A549 (cell line): ENCODE results near the gene RNF166. TPM values are rescaled to one million over a fixed set of nuclear protein-coding genes. Genes with fewer than 3 reads are reported as not detected.
"Not testable (repeated sequence)": the region's sequence is repeated elsewhere in the genome, so short reads cannot be mapped to it uniquely, and the experiment has no call there.

Source experiments
- ATAC-seq, 2 experiments: fragments of 200-7000 bp in 1 of 2; fragments of >200 bp in 1 of 2; cut with Nextera tagmentation in 1 of 2; cut with Tn5 transposase in 1 of 2; 3 replicates each; pipeline versions ENCODE4 v1.8.0 to v1.9.1; 2018 to 2020; ENCODE audit warnings: mild to moderate bottlenecking in 1 of 2, moderate library complexity in 1 of 2
- CTCF ChIA-PET: fragments of 300-600 bp; sonication (Branson Sonifier 250); formaldehyde crosslinking; extraction: SDS; loops from one replicate; lab custom pipeline; 2021; ENCODE audit warnings: antibody characterized with exemption, inconsistent platforms; lab: Yijun Ruan, JAX
- POLR2A ChIA-PET: fragments of 350-600 bp; formaldehyde crosslinking; extraction: SDS; loops from one replicate; lab custom pipeline; 2021; ENCODE audit warnings: antibody characterized with exemption, inconsistent platforms; lab: Yijun Ruan, JAX
- DNase-seq, 2 experiments: peaks; one replicate each; pipeline versions ENCODE4 v3.0.0 to v3.0.0-alpha.2; 2011 to 2016; ENCODE audit warnings: low read depth in 1 of 2, low spot score in 1 of 2
- FAIRE-seq: peaks from 2 replicates; lab custom pipeline; 2011; peaks lifted over from hg19 to GRCh38; lab: Jason Lieb, UNC
- H3K27ac ChIP-seq, 2 experiments: fragments of >200 bp; sonication (Bioruptor Twin); formaldehyde crosslinking; 3 replicates each; pipeline ENCODE4 v1.5.1; 2016 to 2017
- H3K4me1 ChIP-seq: fragments of >200 bp; sonication (Bioruptor Twin); formaldehyde crosslinking; 3 replicates; pipeline ENCODE4 v1.6.1; 2016
- H3K4me2 ChIP-seq: fragments of >200 bp; sonication (Bioruptor Twin); formaldehyde crosslinking; 3 replicates; pipeline ENCODE4 v1.6.1; 2016
- H3K4me3 ChIP-seq: fragments of >200 bp; sonication (Bioruptor Twin); formaldehyde crosslinking; 3 replicates; pipeline ENCODE4 v1.5.1; 2016
- H3K9me3 ChIP-seq: fragments of >200 bp; sonication (Bioruptor Twin); formaldehyde crosslinking; 3 replicates; pipeline ENCODE4 v1.6.1; 2016
- BHLHE40 ChIP-seq: IDR thresholded peaks from 2 replicates; pipeline ENCODE4 v1.6.1; 2012; ENCODE audit warnings: low read depth, low read length, inconsistent platforms
- CHD4 ChIP-seq: fragments of 200-600 bp; sonication (generic); IDR thresholded peaks from 2 replicates; pipeline ENCODE4 v1.6.1; 2016; ENCODE audit warnings: antibody characterized with exemption, mild to moderate bottlenecking, borderline replicate concordance
- E2F6 ChIP-seq: IDR thresholded peaks from 2 replicates; pipeline ENCODE4 v1.6.1; 2012; ENCODE audit warnings: low read depth, borderline replicate concordance
- EHMT2 ChIP-seq: fragments of 200-600 bp; sonication (generic); IDR thresholded peaks from 2 replicates; pipeline ENCODE4 v1.6.1; 2016; ENCODE audit warnings: antibody characterized with exemption, low read depth, mild to moderate bottlenecking, moderate library complexity
- EP300 ChIP-seq, 2 experiments: fragments of >200 bp; sonication (Bioruptor Twin); formaldehyde crosslinking; IDR thresholded peaks; 2 replicates in 1 of 2; 3 replicates in 1 of 2; pipeline ENCODE4 v1.6.1; 2016 to 2017
- ESRRA ChIP-seq: fragments of 150-350 bp; IDR thresholded peaks from 2 replicates; pipeline ENCODE4 v1.6.1; 2014; ENCODE audit warnings: mild to moderate bottlenecking, low read length, borderline replicate concordance
- HDAC2 ChIP-seq: fragments of 200-600 bp; sonication (generic); IDR thresholded peaks from 2 replicates; pipeline ENCODE4 v1.6.1; 2016
- HOXB5 ChIP-seq: fragments of 250-450 bp; sonication (Bioruptor Pico); IDR thresholded peaks from 2 replicates; pipeline ENCODE4 v1.5.0; 2020; ENCODE audit warnings: mild to moderate bottlenecking, moderate library complexity
- KDM1A ChIP-seq: fragments of 200-600 bp; sonication (generic); IDR thresholded peaks from 2 replicates; pipeline ENCODE4 v1.6.1; 2016; ENCODE audit warnings: low read depth, mild to moderate bottlenecking
- MAX ChIP-seq: IDR thresholded peaks from 2 replicates; pipeline ENCODE4 v1.6.1; 2012
- NFE2L2 ChIP-seq: fragments of 150-350 bp; conservative IDR thresholded peaks from 2 replicates; pipeline ENCODE4 v1.6.1; 2014; ENCODE audit warnings: low read length
- NPAS2 ChIP-seq: fragments of 250-450 bp; sonication (Bioruptor Pico); IDR thresholded peaks from 2 replicates; pipeline ENCODE4 v1.8.0; 2022; ENCODE audit warnings: mild to moderate bottlenecking, moderate library complexity, borderline replicate concordance
- NR3C1 ChIP-seq: fragments of >200 bp; sonication (Bioruptor Twin); formaldehyde crosslinking; IDR thresholded peaks from 3 replicates; pipeline ENCODE4 v1.6.1; 2017
- PBX3 ChIP-seq: IDR thresholded peaks from 2 replicates; pipeline ENCODE4 v1.6.1; 2012
- RARB ChIP-seq: fragments of 250-450 bp; sonication (Bioruptor Pico); IDR thresholded peaks from 2 replicates; pipeline ENCODE4 v1.8.0; 2021; ENCODE audit warnings: mild to moderate bottlenecking, moderate library complexity
- REST ChIP-seq: fragments of 200-600 bp; sonication (generic); IDR thresholded peaks from 2 replicates; pipeline ENCODE4 v1.6.1; 2016; ENCODE audit warnings: antibody characterized with exemption, mild to moderate bottlenecking, moderate library complexity
- SREBF2 ChIP-seq: fragments of 450-650 bp; IDR thresholded peaks from 2 replicates; pipeline ENCODE4 v1.6.1; 2014; ENCODE audit warnings: mild to moderate bottlenecking, moderate library complexity
- TP53 ChIP-seq: fragments of 250-450 bp; sonication (Bioruptor Pico); IDR thresholded peaks from 2 replicates; pipeline ENCODE4 v1.5.0; 2021; ENCODE audit warnings: mild to moderate bottlenecking, moderate library complexity
- ZC3H11A ChIP-seq: fragments of 450-650 bp; IDR thresholded peaks from 2 replicates; pipeline ENCODE4 v1.6.1; 2014; ENCODE audit warnings: antibody characterized with exemption, mild to moderate bottlenecking
- ZFP36 ChIP-seq: fragments of 450-650 bp; IDR thresholded peaks from 2 replicates; pipeline ENCODE4 v1.6.1; 2014; ENCODE audit warnings: borderline replicate concordance; ENCODE audit not compliant: partially characterized antibody
- ZSCAN20 ChIP-seq: fragments of 250-450 bp; sonication (Bioruptor Pico); IDR thresholded peaks from 2 replicates; pipeline ENCODE4 v1.8.0; 2022; ENCODE audit warnings: mild to moderate bottlenecking, moderate library complexity
- WGBS: methylation state at CpG from one replicate; pipeline ENCODE4 v1.1.6; 2017; ENCODE audit errors: missing lambda C conversion rate; 5-methylcytosine and 5-hydroxymethylcytosine counted together
- polyA plus RNA-seq, 4 experiments: library from polyadenylated mRNA; depleted of rRNA in 3 of 4; stranded (reverse); fragments of >200 nt; fragmentation: RNase III in 1 of 4; extraction: RNeasy Plus Mini Kit Qiagen cat#74134 plus additional on column Dnase treatment in 1 of 4; gene quantifications; 2 replicates in 3 of 4; 3 replicates in 1 of 4; pipeline ENCODE4 v1.2.3, GENCODE V29; 2011 to 2017

Gene RNF166
- polyA plus RNA-seq, 2 of the 4 experiments (the other 2 are of a cell fraction), result 9.4 to 11.6 TPM

GRCh38 chr16:88669493-88669892, 36.7 kb downstream of the RNF166 start:
- H3K4me3 ChIP-seq, H3K4me1 ChIP-seq, H3K27ac ChIP-seq, FAIRE-seq, DNase-seq, H3K9me3 ChIP-seq, POLR2A ChIA-PET, ATAC-seq, H3K4me2 ChIP-seq: not testable (repeated sequence)
- TF ChIP-seq ZC3H11A, result peak; percentile 90
- CTCF ChIA-PET, result interaction anchor here (0.6 to 2.4 kb wide), 6 partner anchors 11 to 785 kb away, joined by 3 to 9 read pairs (median 4); partner anchors contain the start of gene SNAI3
- WGBS, result 85% methylated on average over 8 of the region's 8 CpGs

GRCh38 chr16:88667461-88667860, 38.7 kb downstream of the RNF166 start:
- Histone ChIP-seq H3K4me1 (peaks cover 5% of the 10 kb centered on the region; the same call in 1 of the 3 replicates), H3K4me3 (no peak overlapping the region), H3K4me2 (no peak overlapping the region), H3K9me3 (no peaks in the 10 kb centered on the region), H3K27ac (no peak overlapping the region)
- TF ChIP-seq ESRRA, result no peak
- no peak for TF ChIP-seq HOXB5 (CRISPR knock-in tag)
- no peak for TF ChIP-seq SREBF2
- TF ChIP-seq EP300 (IDR thresholded peaks at IDR 0.05), result no peak
- TF ChIP-seq TP53 (CRISPR knock-in tag), result no peak
- TF ChIP-seq HDAC2, result no peak
- TF ChIP-seq RARB, result no peak
- no peak for TF ChIP-seq EHMT2
- TF ChIP-seq BHLHE40, result no peak
- no peak for TF ChIP-seq E2F6
- no peak for TF ChIP-seq ZSCAN20 (CRISPR knock-in tag)
- TF ChIP-seq NFE2L2, result no peak
- TF ChIP-seq REST, result no peak
- TF ChIP-seq NPAS2 (CRISPR knock-in tag), result no peak
- no peak for TF ChIP-seq ZFP36
- TF ChIP-seq NR3C1, result no peak
- no peak for TF ChIP-seq PBX3
- TF ChIP-seq KDM1A, result no peak
- TF ChIP-seq CHD4, result no peak
- TF ChIP-seq MAX, result no peak
- ChIA-PET CTCF (no interaction called here), POLR2A (no interaction called here)
- ATAC-seq, result no peak
- DNase-seq, result no peak
- FAIRE-seq, result no peak
- 85% methylated on average over 5 of the region's 5 CpGs for WGBS
